Suprapubic skin (tissue), 4 donors: ENCODE results near the gene BICD1. TPM values are rescaled to one million over a fixed set of nuclear protein-coding genes. Genes with fewer than 3 reads are reported as not detected.

ENCODE experiments used
- DNase-seq, 2 donors: peaks; one replicate each; pipeline ENCODE4 v3.0.0-alpha.2; 2019; ENCODE audit warnings: low spot score in 2 of 2
- H3K27ac ChIP-seq: fragments of 200-600 bp; sonication (generic); one replicate; pipeline ENCODE4 v1.5.1; 2019
- H3K27me3 ChIP-seq: fragments of 200-600 bp; sonication (generic); one replicate; pipeline ENCODE4 v1.5.1; 2019
- H3K36me3 ChIP-seq: fragments of 200-600 bp; sonication (generic); one replicate; pipeline ENCODE4 v1.5.1; 2019
- H3K4me1 ChIP-seq: fragments of 200-600 bp; sonication (generic); one replicate; pipeline ENCODE4 v1.5.1; 2019
- H3K4me3 ChIP-seq: fragments of 200-600 bp; sonication (generic); one replicate; pipeline ENCODE4 v1.5.1; 2019; ENCODE audit warnings: mild to moderate bottlenecking
- H3K9me3 ChIP-seq: fragments of 200-600 bp; sonication (generic); one replicate; pipeline ENCODE4 v1.5.1; 2019
- CTCF ChIP-seq, 2 donors: fragments of 200-600 bp in 1 of 2; fragments of 450-650 bp in 1 of 2; sonication (generic) in 1 of 2; IDR thresholded peaks; one replicate each; pipeline ENCODE4 v1.5.1; 2016 to 2019; ENCODE audit warnings: antibody characterized with exemption in 2 of 2, mild to moderate bottlenecking in 1 of 2, moderate library complexity in 1 of 2
- EP300 ChIP-seq: sonication (generic); formaldehyde crosslinking; IDR thresholded peaks from one replicate; pipeline ENCODE4 v1.6.1; 2017; ENCODE audit warnings: antibody characterized with exemption
- POLR2A ChIP-seq, 2 donors: fragments of 450-650 bp; IDR thresholded peaks; one replicate each; pipeline ENCODE4 v1.6.1; 2017; ENCODE audit warnings: antibody characterized with exemption in 2 of 2, mild to moderate bottlenecking in 2 of 2, moderate library complexity in 2 of 2
- POLR2AphosphoS5 ChIP-seq, 3 donors: sonication (generic); formaldehyde crosslinking; IDR thresholded peaks; one replicate each; pipeline ENCODE4 v1.6.1; 2017; ENCODE audit warnings: antibody characterized with exemption in 3 of 3
- WGBS: methylation state at CpG from one replicate; pipeline ENCODE4 v1.1.5; 2018; 5-methylcytosine and 5-hydroxymethylcytosine counted together
- total RNA-seq, 4 donors: library from RNA; depleted of rRNA; stranded (reverse); fragments of >200 nt; gene quantifications; one replicate each; pipeline ENCODE4 v1.1.0, GENCODE V29; 2016

BICD1 gene
- total RNA-seq, 4 donors from 2014 or later = 1.5 to 5.4 (median 2.5) TPM

GRCh38 chr12:32382226-32382625 is 275.6 kb downstream of the BICD1 start:
- Histone ChIP-seq H3K4me1 (no peaks in the 10 kb centered on the region), H3K4me3 (no peak overlapping the region), H3K27ac (no peak overlapping the region), H3K27me3 (no peaks in the 10 kb centered on the region), H3K36me3 (no peaks in the 10 kb centered on the region), H3K9me3 (no peaks in the 10 kb centered on the region)
- WGBS = 85% methylated on average over 2 of the region's 2 CpGs
- no peak for TF ChIP-seq CTCF (IDR thresholded peaks at IDR 0.05)
- TF ChIP-seq EP300 = no peak
- TF ChIP-seq POLR2AphosphoS5 (IDR thresholded peaks at IDR 0.05) = no peak
- no peak for TF ChIP-seq POLR2A (IDR thresholded peaks at IDR 0.05)
- DNase-seq = no peak

GRCh38 chr12:32390572-32391219 is 284.0 kb downstream of the BICD1 start:
- no peaks in the 10 kb centered on the region for H3K36me3 ChIP-seq
- TF ChIP-seq EP300 = no peak
- no peak for TF ChIP-seq POLR2A (IDR thresholded peaks at IDR 0.05)
- TF ChIP-seq POLR2AphosphoS5 (IDR thresholded peaks at IDR 0.05) = no peak
- no peak for TF ChIP-seq CTCF (IDR thresholded peaks at IDR 0.05)
- H3K27ac ChIP-seq = no peak overlapping the region
- no peaks in the 10 kb centered on the region for H3K27me3 ChIP-seq
- WGBS = 57% methylated on average over 34 of the region's 47 CpGs
- DNase-seq = no peak
- no peaks in the 10 kb centered on the region for H3K4me1 ChIP-seq
- peak overlapping the region; percentile 49 for H3K4me3 ChIP-seq
- H3K9me3 ChIP-seq = no peaks in the 10 kb centered on the region

GRCh38 chr12:32395026-32395425 is 288.4 kb downstream of the BICD1 start:
- no peaks in the 10 kb centered on the region for H3K27me3 ChIP-seq
- no peak overlapping the region for H3K27ac ChIP-seq
- TF ChIP-seq POLR2AphosphoS5 (IDR thresholded peaks at IDR 0.05) = no peak
- TF ChIP-seq EP300 = no peak
- TF ChIP-seq POLR2A (IDR thresholded peaks at IDR 0.05) = no peak
- TF ChIP-seq CTCF (IDR thresholded peaks at IDR 0.05) = no peak
- no peaks in the 10 kb centered on the region for H3K36me3 ChIP-seq
- peaks cover 13% of the 10 kb centered on the region for H3K4me1 ChIP-seq
- no peaks in the 10 kb centered on the region for H3K9me3 ChIP-seq
- no peak for DNase-seq
- H3K4me3 ChIP-seq = no peak overlapping the region

GRCh38 chr12:32397696-32398095 is 291.0 kb downstream of the BICD1 start:
- no peak overlapping the region for H3K27ac ChIP-seq
- H3K27me3 ChIP-seq = no peaks in the 10 kb centered on the region
- TF ChIP-seq EP300 (no peak), POLR2AphosphoS5 (IDR thresholded peaks at IDR 0.05) (no peak)
- no peak for DNase-seq
- peaks cover 23% of the 10 kb centered on the region for H3K4me1 ChIP-seq
- whole genome bisulfite sequencing = 66% methylated on average over 4 of the region's 4 CpGs
- no peaks in the 10 kb centered on the region for H3K36me3 ChIP-seq
- H3K9me3 ChIP-seq = no peaks in the 10 kb centered on the region
- H3K4me3 ChIP-seq = no peak overlapping the region

GRCh38 chr12:32398181-32398580 is 291.5 kb downstream of the BICD1 start:
- Histone ChIP-seq H3K27ac (peak overlapping the region; percentile 93), H3K36me3 (no peaks in the 10 kb centered on the region), H3K4me1 (peaks cover 23% of the 10 kb centered on the region), H3K4me3 (no peak overlapping the region), H3K9me3 (no peaks in the 10 kb centered on the region), H3K27me3 (no peaks in the 10 kb centered on the region)
- no peak for DNase-seq
- no peak for TF ChIP-seq CTCF (IDR thresholded peaks at IDR 0.05)
- no peak for TF ChIP-seq POLR2AphosphoS5 (IDR thresholded peaks at IDR 0.05)
- no peak for TF ChIP-seq POLR2A (IDR thresholded peaks at IDR 0.05)
- no peak for TF ChIP-seq EP300
- WGBS = 95% methylated on average over 4 of the region's 4 CpGs
